Panc1 (cell line): ENCODE results near the gene TARP.

Experiments
- POLR2AphosphoS5 ChIP-seq: IDR thresholded peaks from 2 replicates; pipeline ENCODE4 v1.6.1; 2012; ENCODE audit warnings: mild to moderate bottlenecking, low read depth, low read length, moderate library complexity
- TCF7L2 ChIP-seq: IDR thresholded peaks from 2 replicates; pipeline ENCODE4 v1.6.1; 2011; ENCODE audit warnings: mild to moderate bottlenecking, low read depth, low read length, inconsistent platforms
- TF ChIP-seq, protein P1 (sequence below): fragments of 450-650 bp; IDR thresholded peaks from 2 replicates; pipeline ENCODE4 v1.5.1; 2017; ENCODE audit warnings: mild to moderate bottlenecking

GRCh38 chr7:38306171-38306570 is 32.7 kb upstream of the TARP start:
- TF ChIP-seq, protein P1, sequence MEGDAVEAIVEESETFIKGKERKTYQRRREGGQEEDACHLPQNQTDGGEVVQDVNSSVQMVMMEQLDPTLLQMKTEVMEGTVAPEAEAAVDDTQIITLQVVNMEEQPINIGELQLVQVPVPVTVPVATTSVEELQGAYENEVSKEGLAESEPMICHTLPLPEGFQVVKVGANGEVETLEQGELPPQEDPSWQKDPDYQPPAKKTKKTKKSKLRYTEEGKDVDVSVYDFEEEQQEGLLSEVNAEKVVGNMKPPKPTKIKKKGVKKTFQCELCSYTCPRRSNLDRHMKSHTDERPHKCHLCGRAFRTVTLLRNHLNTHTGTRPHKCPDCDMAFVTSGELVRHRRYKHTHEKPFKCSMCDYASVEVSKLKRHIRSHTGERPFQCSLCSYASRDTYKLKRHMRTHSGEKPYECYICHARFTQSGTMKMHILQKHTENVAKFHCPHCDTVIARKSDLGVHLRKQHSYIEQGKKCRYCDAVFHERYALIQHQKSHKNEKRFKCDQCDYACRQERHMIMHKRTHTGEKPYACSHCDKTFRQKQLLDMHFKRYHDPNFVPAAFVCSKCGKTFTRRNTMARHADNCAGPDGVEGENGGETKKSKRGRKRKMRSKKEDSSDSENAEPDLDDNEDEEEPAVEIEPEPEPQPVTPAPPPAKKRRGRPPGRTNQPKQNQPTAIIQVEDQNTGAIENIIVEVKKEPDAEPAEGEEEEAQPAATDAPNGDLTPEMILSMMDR, result no peak
- TF ChIP-seq POLR2AphosphoS5 (peak; percentile 34; the same call in 1 of the 2 replicates), TCF7L2 (no peak)
